ENCODE measurements around the gene KLF12.

DNA sequence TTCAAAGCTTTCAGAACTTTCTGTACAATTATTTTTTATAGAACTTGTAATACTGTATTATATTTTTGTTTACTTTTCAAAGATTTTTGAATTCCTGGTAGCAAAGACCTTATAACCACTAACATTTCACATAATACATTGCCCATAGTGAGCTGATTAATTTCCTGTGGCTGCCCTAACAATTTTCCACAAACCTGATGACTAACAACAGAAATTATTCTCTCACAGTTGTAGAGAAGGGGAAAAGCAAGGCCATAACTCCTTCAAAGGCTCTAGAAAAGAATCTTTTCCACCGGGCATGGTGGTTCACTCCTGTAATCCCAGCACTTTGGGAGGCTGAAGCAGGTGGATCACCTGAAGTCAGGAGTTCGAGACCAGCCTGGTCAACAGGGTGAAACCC is 19.1 kb downstream of the KLF12 start:
- TF ChIP-seq, protein P1, sequence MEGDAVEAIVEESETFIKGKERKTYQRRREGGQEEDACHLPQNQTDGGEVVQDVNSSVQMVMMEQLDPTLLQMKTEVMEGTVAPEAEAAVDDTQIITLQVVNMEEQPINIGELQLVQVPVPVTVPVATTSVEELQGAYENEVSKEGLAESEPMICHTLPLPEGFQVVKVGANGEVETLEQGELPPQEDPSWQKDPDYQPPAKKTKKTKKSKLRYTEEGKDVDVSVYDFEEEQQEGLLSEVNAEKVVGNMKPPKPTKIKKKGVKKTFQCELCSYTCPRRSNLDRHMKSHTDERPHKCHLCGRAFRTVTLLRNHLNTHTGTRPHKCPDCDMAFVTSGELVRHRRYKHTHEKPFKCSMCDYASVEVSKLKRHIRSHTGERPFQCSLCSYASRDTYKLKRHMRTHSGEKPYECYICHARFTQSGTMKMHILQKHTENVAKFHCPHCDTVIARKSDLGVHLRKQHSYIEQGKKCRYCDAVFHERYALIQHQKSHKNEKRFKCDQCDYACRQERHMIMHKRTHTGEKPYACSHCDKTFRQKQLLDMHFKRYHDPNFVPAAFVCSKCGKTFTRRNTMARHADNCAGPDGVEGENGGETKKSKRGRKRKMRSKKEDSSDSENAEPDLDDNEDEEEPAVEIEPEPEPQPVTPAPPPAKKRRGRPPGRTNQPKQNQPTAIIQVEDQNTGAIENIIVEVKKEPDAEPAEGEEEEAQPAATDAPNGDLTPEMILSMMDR (IDR thresholded peaks at IDR 0.05), result no peak
- TF ChIP-seq ETV6 (CRISPR knock-in tag; IDR thresholded peaks at IDR 0.05) (no peak), JUN (CRISPR knock-in tag; IDR thresholded peaks at IDR 0.05) (no peak), ZNF317 (CRISPR knock-in tag; IDR thresholded peaks at IDR 0.05; ENCODE audit: borderline replicate concordance, low read depth) (no peak), SMAD3 (CRISPR knock-in tag; IDR thresholded peaks at IDR 0.05; ENCODE audit: borderline replicate concordance) (no peak), NR3C1 (CRISPR knock-in tag; conservative IDR thresholded peaks at IDR 0.05; ENCODE audit: low read depth) (no peak)
- TF ChIP-seq, protein P2, sequence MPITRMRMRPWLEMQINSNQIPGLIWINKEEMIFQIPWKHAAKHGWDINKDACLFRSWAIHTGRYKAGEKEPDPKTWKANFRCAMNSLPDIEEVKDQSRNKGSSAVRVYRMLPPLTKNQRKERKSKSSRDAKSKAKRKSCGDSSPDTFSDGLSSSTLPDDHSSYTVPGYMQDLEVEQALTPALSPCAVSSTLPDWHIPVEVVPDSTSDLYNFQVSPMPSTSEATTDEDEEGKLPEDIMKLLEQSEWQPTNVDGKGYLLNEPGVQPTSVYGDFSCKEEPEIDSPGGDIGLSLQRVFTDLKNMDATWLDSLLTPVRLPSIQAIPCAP (CRISPR knock-in tag; IDR thresholded peaks at IDR 0.05), result no peak
- TF ChIP-seq, protein P3, sequence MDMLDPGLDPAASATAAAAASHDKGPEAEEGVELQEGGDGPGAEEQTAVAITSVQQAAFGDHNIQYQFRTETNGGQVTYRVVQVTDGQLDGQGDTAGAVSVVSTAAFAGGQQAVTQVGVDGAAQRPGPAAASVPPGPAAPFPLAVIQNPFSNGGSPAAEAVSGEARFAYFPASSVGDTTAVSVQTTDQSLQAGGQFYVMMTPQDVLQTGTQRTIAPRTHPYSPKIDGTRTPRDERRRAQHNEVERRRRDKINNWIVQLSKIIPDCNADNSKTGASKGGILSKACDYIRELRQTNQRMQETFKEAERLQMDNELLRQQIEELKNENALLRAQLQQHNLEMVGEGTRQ (CRISPR knock-in tag; IDR thresholded peaks at IDR 0.05), result no peak
- TF ChIP-seq, protein P4, sequence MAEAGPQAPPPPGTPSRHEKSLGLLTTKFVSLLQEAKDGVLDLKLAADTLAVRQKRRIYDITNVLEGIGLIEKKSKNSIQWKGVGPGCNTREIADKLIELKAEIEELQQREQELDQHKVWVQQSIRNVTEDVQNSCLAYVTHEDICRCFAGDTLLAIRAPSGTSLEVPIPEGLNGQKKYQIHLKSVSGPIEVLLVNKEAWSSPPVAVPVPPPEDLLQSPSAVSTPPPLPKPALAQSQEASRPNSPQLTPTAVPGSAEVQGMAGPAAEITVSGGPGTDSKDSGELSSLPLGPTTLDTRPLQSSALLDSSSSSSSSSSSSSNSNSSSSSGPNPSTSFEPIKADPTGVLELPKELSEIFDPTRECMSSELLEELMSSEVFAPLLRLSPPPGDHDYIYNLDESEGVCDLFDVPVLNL (CRISPR knock-in tag; IDR thresholded peaks at IDR 0.05; ENCODE audit: borderline replicate concordance, low read depth), result no peak

Data from WTC11 (cell line).